GM21529 (cell line): ENCODE measurements around the gene PEPD.

Source experiments
- ATAC-seq: cut with Tn5 transposase; IDR thresholded peaks from one replicate; pipeline ENCODE4 v1.9.1; 2021; ENCODE audit not compliant: unreplicated experiment

Gene PEPD

DNA sequence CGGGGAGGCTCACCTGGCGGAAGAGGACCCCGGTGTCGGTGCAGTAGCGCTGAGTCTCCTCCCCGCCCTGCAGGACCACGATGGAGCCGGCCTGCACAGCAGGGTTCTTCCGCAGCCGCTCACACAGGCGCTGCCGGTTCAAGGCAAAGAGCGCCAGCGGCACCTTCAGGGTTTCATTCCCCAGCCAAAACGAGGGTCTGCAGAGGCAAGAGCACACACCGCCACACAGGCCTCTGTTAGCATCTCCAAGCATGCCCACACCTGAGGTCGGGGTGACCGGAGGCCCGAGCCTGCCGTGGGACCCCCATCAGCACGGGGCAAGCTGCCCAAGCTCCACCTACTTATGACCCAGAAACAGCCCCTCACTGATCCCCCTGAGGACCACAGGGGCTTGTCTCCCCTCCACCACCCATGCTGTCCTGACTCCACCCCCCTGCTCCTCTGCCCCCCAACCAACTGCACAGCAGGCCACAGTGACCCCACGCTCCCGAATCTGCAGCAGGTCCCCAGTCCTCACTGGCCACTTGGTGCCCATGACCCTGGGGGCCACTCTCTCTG is 8.9 kb downstream of the PEPD start:
- no peak for ATAC-seq

DNA sequence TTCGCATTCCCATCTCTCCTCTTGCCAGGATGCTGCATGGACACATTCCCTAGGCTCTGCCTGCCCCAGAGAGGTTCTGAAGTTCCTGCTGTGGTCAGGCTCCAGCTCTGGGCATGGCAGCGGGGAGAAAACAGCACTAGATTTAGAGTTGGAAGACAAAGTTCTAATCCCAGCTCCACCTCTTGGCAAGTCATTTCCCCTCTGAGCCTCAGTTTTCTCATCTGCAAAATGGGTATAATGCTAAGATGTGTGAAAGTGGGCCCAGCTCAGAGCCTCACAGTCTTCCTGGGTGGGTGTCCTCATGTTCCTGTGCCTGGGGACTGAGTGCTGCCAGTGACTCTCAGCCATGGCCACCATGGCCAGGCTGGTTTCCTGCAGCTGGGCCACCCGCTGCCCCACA is 9.6 kb downstream of the PEPD start:
- no peak for ATAC-seq

DNA sequence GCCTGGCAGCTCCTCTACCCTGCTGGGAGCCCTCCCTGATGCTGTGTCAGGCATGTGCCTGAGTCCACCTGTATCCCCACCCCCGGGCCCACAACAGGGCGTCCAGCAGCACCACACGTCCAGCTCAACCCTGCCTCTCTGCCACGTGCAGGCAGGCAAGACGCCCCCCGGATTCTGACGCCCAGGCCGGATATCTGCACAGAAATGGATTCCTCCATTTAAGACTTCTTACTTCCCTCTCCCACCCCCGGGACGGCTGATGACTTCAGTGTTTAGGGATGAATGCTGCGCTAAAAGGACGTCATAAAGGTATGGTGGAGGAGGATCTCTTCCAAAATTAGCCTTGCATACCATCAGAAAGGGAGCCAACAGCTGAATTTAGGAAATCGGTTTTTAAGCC is 10.2 kb downstream of the PEPD start:
- no peak for ATAC-seq

DNA sequence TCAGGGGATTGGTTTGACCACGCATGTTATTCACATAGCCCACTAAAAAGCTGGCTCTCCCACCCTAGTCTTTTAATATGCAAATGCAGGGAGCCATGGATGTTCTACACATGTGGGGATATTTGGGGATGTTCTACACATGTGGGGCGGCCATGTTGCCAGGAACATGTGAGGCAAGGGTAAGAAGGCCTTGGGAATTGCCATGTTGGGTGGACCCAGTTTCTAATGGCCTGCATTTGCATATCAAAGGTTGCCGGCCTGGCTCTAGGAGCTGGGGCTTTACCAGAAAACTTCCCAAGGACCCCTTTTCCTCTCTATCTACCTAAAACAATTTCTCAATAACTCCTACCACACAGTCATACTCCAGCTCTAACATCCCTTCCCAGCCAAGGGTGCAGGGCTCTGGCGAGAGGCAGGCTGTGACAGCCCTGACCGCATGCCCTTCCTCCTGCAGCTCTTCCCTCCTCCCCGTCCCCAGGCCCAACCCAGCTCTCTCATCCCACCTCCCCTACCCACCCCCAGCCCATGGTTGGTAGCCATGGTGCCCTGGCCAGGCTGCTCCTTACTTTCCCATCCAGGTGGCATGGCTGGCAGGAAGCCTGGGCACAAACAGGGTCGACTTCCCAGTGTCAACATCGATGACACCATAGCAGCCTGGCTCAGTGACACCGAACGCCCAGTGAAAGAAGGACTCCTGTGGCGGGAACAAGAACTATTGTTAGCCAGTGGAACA is 11.0 kb downstream of the PEPD start:
- no peak for ATAC-seq

DNA sequence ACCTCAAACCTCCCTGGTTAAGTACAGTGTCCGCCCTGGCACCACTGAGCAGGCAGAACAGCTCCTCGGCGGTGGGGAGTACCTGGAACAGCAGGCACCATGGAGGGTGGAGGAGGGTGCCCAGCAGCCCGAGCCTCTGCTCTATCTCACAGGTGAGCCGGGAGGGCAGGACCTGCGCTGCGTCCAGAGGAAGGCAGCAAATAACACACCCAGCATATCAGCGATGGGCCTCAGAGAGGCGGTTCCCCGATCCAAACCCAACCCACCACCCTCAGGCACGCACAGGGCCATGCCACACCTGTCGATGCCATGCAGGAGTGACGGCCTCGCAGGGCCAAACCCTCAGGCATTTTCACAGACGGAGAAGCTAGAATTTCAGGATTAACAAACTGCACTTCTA is 11.8 kb downstream of the PEPD start:
- ATAC-seq, result no peak

DNA sequence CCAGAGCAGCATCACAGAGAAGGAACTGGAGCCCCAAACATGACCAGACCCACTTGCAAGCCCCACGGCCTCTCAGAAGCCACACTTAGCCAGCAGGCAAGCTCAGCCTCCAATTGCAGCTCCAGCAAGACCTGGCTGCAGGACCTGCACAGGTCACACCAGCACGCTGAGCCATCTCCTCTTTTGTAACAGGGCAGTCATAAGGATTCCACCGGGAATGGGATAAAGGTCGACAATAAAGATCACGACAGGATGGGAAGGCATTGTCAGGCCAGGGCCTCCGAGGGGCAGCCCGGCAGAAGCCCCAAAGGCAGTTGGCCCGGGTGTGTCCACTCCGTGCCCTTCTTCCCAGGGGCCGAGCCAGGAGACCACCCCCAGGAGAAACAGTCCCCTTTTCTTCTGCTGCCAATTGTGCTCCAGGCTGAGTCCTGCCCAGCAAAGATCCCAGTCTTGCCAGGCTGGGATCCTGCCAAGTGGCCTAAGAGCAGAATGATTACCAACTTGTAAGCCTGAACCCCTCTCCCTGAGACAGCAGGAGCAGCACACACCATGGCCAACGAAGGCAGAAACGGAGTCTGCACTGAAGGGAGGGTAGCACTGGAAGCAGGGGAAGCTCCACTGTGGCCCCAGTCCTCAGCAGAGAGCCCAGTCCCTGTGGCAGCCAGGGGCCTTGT is 12.5 kb downstream of the PEPD start:
- no peak for ATAC-seq

DNA sequence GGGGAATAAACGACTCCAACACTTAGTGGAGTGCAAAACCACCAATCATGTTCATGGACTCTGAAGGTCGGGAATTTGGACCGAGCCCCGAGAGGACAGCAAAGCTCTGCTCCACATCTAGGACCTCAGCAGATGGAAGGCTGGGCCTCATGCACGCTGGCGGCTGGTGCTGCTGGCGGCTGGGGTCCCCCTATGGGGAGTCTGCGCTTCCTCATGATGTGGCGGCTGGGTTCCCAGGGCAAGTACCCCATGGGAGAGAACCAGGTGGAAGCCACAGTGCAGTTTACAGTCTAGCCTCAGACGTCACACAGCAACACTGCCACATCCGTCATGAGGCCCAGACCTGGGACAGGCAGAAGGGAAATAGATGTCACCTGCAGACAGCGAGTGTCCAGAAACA is 13.2 kb downstream of the PEPD start:
- no peak for ATAC-seq

DNA sequence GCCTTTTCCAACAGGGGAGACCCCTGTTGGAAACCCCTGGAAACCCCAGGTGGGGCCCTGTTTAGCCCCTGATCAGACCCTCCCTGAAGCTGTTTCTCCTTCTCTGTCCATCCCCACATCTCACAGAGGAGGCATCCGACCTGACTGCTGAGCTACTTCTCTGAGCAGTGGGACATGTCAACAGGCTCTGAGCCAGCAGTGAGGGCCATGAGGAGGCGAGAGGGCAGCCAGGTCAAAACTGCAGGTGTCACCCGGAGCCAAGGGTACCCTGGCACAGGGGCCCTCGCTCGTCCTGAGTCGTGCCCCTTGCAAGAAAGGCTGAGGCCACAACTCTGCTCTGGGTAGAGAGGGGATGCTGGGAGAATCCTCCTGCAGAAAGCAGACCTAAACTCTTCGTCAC is 13.6 kb downstream of the PEPD start:
- no peak for ATAC-seq

DNA sequence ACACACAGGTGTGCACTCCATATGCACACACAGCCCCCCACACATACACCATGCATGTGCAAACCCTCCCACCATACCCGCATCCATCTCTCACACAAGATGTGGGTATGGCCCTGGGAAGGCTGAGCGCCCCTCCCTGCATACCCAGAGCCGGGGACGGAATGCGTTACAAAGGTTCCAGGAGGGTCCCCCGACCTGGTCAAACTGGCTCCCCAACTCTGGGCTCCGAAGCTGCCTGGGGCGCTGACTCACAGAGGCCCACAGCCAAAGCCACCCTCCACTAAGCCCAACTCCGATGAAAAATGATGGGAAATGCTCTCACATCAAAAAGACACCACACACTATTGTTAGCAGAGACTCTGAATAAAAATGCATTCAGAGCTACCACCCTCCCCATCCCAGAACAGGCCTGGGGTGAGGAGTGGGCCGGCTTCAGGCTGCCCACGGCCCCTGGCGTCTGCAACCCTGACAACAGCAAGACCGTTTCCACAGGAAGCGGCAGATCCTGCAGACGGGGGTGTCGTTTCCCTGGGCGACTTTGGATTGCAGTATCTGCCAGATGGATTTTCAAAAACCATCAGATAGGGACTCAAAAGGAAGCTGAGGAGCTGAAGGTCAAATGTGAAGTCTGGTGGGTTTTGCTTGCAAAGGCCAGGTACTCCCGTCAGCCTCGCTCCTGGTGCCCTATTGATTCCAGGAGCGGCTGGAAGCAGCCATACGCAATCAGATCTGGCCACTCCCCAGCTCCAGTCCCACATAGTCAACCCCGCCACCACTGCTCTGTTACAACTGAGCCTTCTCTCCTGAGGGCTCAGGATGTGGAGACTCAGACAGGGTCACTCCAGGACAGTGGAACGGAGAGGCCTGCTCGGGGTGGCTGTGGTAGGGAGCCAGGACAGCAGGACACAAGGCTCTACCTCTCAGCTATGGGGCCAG is 14.3 kb downstream of the PEPD start:
- no peak for ATAC-seq

DNA sequence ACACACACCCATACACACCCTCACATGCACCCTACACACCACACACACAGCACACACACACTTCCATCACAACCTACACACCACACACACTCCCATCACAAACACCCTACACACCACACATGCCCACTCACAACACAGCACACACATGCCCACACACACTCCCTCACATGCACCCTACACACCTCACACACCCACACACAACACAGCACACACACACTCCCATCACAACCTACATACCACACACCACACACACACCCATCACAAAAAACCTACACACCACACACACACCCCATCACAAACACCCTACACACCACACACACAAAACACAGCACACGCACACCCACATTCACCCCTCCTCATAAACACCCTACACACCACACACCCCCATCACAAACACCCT is 15.1 kb downstream of the PEPD start:
- ATAC-seq, result no peak

DNA sequence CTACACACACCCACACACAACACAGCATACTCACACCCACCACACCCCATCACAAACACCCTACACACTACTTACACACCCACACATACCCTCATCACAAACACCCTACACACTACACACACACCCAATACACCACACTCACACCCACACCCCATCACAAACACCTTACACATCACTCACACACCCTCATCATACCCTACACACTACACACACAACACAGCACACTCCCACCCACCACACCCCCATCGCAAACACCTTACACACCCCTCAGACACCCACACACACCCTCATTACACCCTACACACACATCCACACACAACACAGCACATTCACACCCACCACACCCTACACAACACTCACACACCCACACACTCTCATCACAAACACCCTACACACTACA is 15.8 kb downstream of the PEPD start:
- ATAC-seq, result no peak

DNA sequence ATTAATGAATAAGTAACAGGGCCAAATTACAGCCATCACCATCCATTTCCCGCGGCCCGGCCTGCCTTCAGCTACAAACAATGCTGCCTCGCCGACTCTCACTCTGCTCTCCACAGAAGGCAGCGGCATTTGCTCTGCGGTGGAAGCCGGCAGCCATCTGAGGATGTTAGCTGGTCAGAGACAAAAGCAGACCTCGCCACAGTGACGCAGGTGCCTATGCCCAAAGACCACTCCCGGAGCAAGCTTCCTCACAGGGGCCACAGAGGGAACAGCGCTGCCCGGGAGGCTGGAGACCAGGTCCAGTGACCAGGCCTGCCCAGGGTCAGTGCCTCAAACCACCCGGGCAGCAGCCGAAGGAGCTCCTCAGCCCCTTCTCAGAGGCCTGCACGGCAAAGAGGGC is 16.4 kb downstream of the PEPD start:
- no peak for ATAC-seq

DNA sequence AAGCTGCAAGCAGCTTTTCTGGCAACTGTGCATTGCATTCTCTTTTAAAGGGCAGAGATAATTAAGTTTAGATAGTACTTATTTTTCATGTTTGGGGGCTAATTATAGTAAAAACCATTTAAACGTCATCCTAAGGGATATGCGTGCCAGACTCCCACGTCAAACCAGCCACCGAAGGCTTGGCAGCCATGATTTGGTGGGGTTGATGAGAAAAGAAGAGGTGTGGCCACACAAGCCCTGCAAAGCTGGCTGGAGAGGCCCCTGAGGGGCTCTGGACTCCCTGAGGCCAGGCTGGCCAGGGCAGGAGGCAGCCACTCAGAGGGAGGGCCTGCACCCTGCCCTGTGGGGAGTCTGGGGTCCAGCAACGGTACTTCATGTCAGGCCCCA is 17.5 kb downstream of the PEPD start:
- no peak for ATAC-seq

DNA sequence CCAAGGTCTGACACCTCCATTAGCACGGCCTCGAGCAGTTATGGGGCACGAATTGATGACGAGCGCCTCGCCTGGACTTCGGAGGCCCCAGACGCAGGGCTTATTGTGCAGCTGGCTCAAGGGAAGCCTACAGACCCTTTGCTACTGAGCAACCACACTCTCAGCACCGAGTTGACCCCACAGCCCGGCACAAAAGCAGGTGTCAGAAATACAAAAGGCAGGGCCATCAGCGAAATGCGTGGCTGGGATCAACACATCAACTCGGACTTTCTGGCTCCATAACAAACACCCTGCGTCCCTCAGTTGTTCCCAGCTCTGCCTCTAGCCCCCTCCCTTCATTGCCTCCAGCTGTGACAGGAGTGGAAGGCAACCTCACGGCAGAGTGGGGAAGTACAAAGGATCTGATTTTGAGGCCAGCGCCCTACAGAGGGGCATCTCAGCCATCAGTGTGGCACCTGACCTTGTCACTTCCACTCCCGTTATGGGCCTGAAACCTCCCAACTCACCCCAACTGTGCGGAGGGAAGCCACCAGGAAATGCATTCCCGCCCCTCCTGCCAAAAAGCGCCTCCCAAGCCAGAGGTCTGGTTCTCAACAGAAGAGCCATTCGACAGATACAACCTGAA is 18.0 kb downstream of the PEPD start:
- no peak for ATAC-seq

DNA sequence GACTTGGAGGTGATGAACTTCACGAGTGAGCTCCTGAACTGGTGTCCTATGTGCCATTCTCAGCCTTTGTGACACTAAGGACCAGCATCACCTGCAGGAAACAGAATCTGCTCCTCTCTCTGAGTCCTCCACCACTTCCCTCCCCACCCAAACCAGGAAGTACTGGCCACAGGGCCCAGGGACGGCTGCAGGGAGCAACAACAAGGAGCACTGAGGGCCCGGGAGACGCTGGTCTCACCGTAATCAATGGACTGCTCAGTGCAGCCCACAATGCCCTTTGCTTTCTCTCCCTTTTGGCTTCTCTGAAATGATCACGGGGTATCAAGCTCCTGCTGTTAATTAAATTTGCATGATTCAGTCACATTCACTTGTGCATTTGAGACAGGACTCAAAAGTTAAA is 18.6 kb downstream of the PEPD start:
- ATAC-seq, result no peak

DNA sequence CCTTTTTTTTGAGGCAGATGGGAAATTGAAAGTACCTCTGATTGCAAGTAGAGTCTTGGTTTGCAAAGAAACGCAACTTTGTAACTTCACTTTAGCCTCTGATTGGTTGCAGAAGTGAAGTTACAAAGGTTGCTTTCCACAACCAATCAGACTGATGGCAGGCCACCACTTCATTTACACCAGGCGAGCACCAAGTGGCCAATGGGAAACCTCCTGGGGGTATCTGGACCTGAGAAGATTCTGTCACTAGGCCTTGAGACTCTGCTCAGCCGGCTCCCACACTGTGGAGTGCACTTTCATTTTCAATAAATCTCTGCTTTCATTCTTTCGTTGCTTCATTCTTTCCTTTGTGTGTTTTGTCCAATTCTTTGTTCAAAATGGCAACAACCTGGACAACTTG is 19.1 kb downstream of the PEPD start:
- ATAC-seq, result no peak

DNA sequence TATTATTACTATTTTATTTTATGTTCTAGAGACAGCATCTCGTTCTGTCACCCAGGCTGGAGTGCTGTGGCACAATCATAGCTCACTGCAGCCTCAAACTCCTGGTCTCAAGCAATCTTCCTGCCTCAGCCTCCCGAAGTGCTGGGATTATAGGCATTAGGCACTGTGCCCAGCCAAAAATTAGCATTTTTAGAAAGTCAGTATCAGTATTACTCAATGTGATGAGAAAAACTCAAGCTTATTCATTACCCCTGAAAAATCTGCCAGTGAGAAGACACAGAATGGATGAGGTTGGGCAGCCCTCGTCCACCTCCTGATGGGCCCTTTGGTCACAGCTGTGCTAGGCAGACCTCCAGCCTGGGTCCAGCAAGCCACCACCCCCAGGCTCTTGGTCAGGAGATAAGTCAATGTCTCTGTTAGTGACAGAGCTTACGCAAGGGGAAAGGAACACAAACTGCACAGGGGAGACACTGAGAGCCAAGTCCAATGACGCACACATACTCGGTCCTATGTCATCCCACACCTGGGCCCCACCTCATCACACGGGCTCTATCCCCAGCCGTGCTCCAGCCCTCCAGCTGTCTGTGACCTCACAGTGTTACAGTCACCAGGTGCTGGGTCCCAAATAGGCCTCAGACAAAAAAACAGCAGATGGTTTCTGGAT is 19.8 kb downstream of the PEPD start:
- ATAC-seq, result no peak

DNA sequence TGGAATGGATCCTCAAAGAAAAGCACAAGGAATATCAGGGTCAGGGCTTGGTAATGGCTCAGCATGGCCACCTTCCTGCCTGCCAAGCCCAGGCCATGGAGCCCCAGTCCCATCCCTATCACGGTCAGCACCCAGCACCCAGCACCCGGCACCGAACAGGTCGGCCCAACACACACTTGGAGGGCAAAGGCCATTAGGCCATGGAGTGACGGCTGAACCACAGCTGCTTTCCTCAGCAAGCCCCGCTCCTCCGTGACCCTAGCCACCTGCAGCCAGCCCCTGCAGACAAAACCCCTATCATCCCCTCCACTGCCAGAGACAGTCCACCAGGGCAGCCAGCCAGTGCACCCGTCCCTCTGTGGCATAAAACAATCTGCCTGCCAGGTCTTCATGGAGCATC is 20.6 kb downstream of the PEPD start:
- ATAC-seq, result no peak

DNA sequence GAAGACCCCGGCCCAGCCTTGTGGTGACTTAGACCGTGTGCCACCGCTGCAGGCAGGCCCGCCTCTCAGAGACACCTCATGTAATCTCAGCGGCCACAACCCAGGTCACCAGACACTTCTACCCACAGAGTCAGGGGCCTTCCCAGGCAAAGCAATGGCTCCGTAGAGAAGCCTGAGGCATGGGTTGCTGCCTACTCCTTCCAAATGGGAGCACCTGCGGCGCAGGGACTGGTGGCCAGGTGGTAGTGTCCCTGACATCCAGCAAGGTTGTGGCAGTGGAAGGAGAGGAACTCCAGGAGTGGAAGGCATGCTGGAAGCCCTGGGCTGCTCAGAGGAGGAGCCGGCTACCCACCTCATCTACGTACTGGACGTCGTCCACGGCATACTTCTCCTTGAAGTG is 21.0 kb downstream of the PEPD start:
- no peak for ATAC-seq

DNA sequence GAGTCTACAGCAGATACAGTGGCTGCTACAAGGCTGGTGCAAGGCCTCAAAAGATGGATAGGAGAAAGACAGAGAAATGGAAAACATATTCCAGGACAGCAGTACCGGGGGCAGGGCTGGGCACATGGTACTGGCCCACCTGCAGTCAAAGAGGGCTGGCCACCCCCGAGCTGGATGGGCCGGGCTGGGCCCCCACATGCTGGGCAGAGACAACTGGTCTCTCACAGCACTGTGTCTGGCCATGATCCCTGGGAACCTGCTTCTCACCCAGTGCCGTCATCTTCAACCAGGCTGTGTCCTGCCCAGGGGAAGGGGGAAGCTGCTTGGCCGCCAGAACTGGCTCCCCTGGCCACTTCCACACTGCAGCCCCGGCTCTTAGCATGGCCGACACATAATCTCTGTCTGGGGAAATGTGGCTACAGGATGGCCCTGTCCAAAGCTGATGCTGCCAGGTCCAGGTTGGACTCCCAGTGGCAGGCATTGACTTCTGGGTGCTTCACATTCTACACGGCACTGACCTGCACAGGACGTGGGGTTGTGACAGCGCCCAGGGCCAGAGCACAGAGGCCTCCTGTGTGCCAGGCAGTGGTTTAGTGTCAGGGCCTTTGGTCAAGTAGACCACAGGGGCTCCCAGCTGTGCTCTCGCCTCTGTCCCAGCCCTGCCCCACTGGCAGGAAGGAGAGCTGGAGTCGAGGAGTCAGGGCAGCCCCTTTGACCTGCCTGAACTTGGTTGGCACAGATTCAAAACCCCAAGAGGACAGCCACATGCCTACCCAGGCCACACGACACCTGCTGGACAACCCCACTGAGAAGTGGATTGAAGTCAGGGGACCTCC is 21.7 kb downstream of the PEPD start:
- no peak for ATAC-seq
